Tibial artery (tissue), 4 donors: Measurements from ENCODE around the gene DNAH9.

Experiments used
- DNase-seq, 2 donors: peaks; one replicate each; pipeline ENCODE4 v3.0.0-alpha.2; 2019
- H3K27ac ChIP-seq, 2 donors: fragments of 200-600 bp; sonication (generic) in 1 of 2; 1 replicate in 1 of 2; 2 replicates in 1 of 2; pipeline ENCODE4 v1.5.1; 2018 to 2019; ENCODE audit warnings: mild to moderate bottlenecking in 1 of 2
- H3K27me3 ChIP-seq, 2 donors: fragments of 200-600 bp; sonication (generic) in 1 of 2; one replicate each; pipeline versions ENCODE4 v1.5.1 to v1.6.0; 2016 to 2019
- H3K36me3 ChIP-seq, 3 donors: fragments of 200-600 bp; sonication (generic) in 2 of 3; one replicate each; pipeline ENCODE4 v1.5.1; 2016 to 2019; ENCODE audit warnings: mild to moderate bottlenecking in 2 of 3
- H3K4me1 ChIP-seq, 4 donors: fragments of 200-600 bp; sonication (generic) in 2 of 4; 1 replicate in 3 of 4; 2 replicates in 1 of 4; pipeline ENCODE4 v1.5.1; 2016 to 2019
- H3K4me3 ChIP-seq, 2 donors: fragments of 200-600 bp; sonication (generic) in 1 of 2; 1 replicate in 1 of 2; 2 replicates in 1 of 2; pipeline ENCODE4 v1.5.1; 2018 to 2019; ENCODE audit warnings: mild to moderate bottlenecking in 2 of 2
- H3K9me3 ChIP-seq, 3 donors: fragments of 200-600 bp; sonication (generic) in 1 of 3; one replicate each; pipeline ENCODE4 v1.5.1; 2016 to 2019
- CTCF ChIP-seq, 2 experiments: fragments of 200-600 bp in 1 of 2; fragments of 450-650 bp in 1 of 2; IDR thresholded peaks; one replicate each; pipeline ENCODE4 v1.5.1; 2017 to 2019; ENCODE audit warnings: antibody characterized with exemption in 2 of 2, mild to moderate bottlenecking in 1 of 2, moderate library complexity in 1 of 2
- intact Hi-C: fragments of 100-400 bp; cut with DNase I; formaldehyde crosslinking; loops from one replicate; pipeline ENCODE4 v1.15.0; 2023; ENCODE audit warnings: low total_unique reads

DNAH9 gene

GRCh38 chr17:11757815-11758214, 159.5 kb downstream of the DNAH9 start:
- no peak for DNase-seq
- no peaks in the 10 kb centered on the region for H3K36me3 ChIP-seq
- TF ChIP-seq CTCF (IDR thresholded peaks at IDR 0.05): no peak
- no peak overlapping the region for H3K27ac ChIP-seq
- no peak overlapping the region for H3K4me3 ChIP-seq
- H3K9me3 ChIP-seq: no peaks in the 10 kb centered on the region
- H3K27me3 ChIP-seq: no peaks in the 10 kb centered on the region
- H3K4me1 ChIP-seq: no peaks in the 10 kb centered on the region
- intact Hi-C loops: no loop called here

GRCh38 chr17:11768106-11768505, 169.8 kb downstream of the DNAH9 start:
- TF ChIP-seq CTCF (IDR thresholded peaks at IDR 0.05): no peak
- Histone ChIP-seq H3K4me3 (no peak overlapping the region), H3K36me3 (no peaks in the 10 kb centered on the region), H3K4me1 (no peaks in the 10 kb centered on the region), H3K27ac (no peak overlapping the region), H3K27me3 (no peaks in the 10 kb centered on the region), H3K9me3 (no peaks in the 10 kb centered on the region)
- no peak for DNase-seq
- intact Hi-C loops: loop anchor here (5.0 to 10.0 kb wide), 2 partner anchors 53 to 1104 kb away; no protein-coding TSS in a partner anchor

- no peak overlapping the region for H3K27ac ChIP-seq
- H3K4me3 ChIP-seq: no peak overlapping the region
- intact Hi-C loops: loop anchor here (5.0 to 10.0 kb wide), 2 partner anchors 54 to 1103 kb away; no protein-coding TSS in a partner anchor
- no peaks in the 10 kb centered on the region for H3K27me3 ChIP-seq
- no peak for DNase-seq
- H3K36me3 ChIP-seq: no peaks in the 10 kb centered on the region
- no peaks in the 10 kb centered on the region for H3K9me3 ChIP-seq
- no peaks in the 10 kb centered on the region for H3K4me1 ChIP-seq
- no peak for TF ChIP-seq CTCF (IDR thresholded peaks at IDR 0.05)
These were observed 170.7 kb downstream of the DNAH9 start for GRCh38 chr17:11768981-11769380.

- intact Hi-C loops: no loop called here
- TF ChIP-seq CTCF (IDR thresholded peaks at IDR 0.05): no peak
- DNase-seq: no peak
These were observed 173.8 kb downstream of the DNAH9 start for GRCh38 chr17:11772031-11772430.

GRCh38 chr17:11779892-11780291, 181.6 kb downstream of the DNAH9 start:
- H3K4me3 ChIP-seq: no peak overlapping the region
- intact Hi-C loops: no loop called here
- no peaks in the 10 kb centered on the region for H3K4me1 ChIP-seq
- no peak for TF ChIP-seq CTCF (IDR thresholded peaks at IDR 0.05)
- no peaks in the 10 kb centered on the region for H3K27me3 ChIP-seq
- no peak overlapping the region for H3K27ac ChIP-seq
- H3K9me3 ChIP-seq: no peaks in the 10 kb centered on the region
- no peak for DNase-seq
- H3K36me3 ChIP-seq: no peaks in the 10 kb centered on the region

More at GRCh38 chr17:11772031-11772430, 173.8 kb downstream of the DNAH9 start:
- H3K4me1 ChIP-seq: no peaks in the 10 kb centered on the region
- H3K27me3 ChIP-seq: no peaks in the 10 kb centered on the region
- H3K9me3 ChIP-seq: no peaks in the 10 kb centered on the region
- no peaks in the 10 kb centered on the region for H3K36me3 ChIP-seq
- H3K27ac ChIP-seq: no peak overlapping the region
- H3K4me3 ChIP-seq: no peak overlapping the region

- Histone ChIP-seq H3K9me3 (no peaks in the 10 kb centered on the region), H3K27ac (no peak overlapping the region), H3K4me3 (no peak overlapping the region), H3K27me3 (no peaks in the 10 kb centered on the region), H3K4me1 (no peaks in the 10 kb centered on the region), H3K36me3 (no peaks in the 10 kb centered on the region)
- TF ChIP-seq CTCF (IDR thresholded peaks at IDR 0.05): no peak
- intact Hi-C loops: no loop called here
- DNase-seq: no peak
These were observed 182.4 kb downstream of the DNAH9 start for GRCh38 chr17:11780621-11781020.
